Subcutaneous abdominal adipose tissue (tissue), 5 donors: ENCODE data around the gene PPM1G.
A peak's percentile ranks its signal among the peaks of the same experiment; 100 is the strongest.
"Not testable (repeated sequence)": the region's sequence is repeated elsewhere in the genome, so short reads cannot be mapped to it uniquely, and the experiment has no call there.

Source experiments
- H3K27ac ChIP-seq: one replicate; pipeline ENCODE4 v1.7.0; 2013; ENCODE audit warnings: low read depth, mild to moderate bottlenecking, inconsistent platforms, low read length, moderate library complexity
- H3K27me3 ChIP-seq, 5 donors: one replicate each; pipeline ENCODE4 v1.7.0; 2013; ENCODE audit warnings: low read length in 5 of 5, inconsistent platforms in 1 of 5; ENCODE audit not compliant: control insufficient read depth in 5 of 5, insufficient read depth in 4 of 5
- H3K36me3 ChIP-seq, 5 donors: one replicate each; pipeline ENCODE4 v1.7.0; 2013; ENCODE audit warnings: low read length in 5 of 5; ENCODE audit not compliant: control insufficient read depth in 5 of 5, insufficient read depth in 5 of 5
- H3K4me1 ChIP-seq, 5 donors: one replicate each; pipeline ENCODE4 v1.7.0; 2013; ENCODE audit warnings: low read length in 5 of 5, mild to moderate bottlenecking in 3 of 5, moderate library complexity in 1 of 5; ENCODE audit not compliant: control insufficient read depth in 5 of 5, insufficient read depth in 5 of 5
- H3K4me3 ChIP-seq, 5 donors: one replicate each; pipeline ENCODE4 v1.7.0; 2013; ENCODE audit warnings: low read length in 5 of 5, low read depth in 1 of 5
- H3K9ac ChIP-seq, 5 donors: one replicate each; pipeline ENCODE4 v1.7.0; 2013; ENCODE audit warnings: low read length in 5 of 5, mild to moderate bottlenecking in 4 of 5, moderate library complexity in 3 of 5
- H3K9me3 ChIP-seq, 5 donors: one replicate each; pipeline ENCODE4 v1.7.0; 2013; ENCODE audit warnings: low read length in 5 of 5; ENCODE audit not compliant: control insufficient read depth in 5 of 5
- donor health status: healthy.
- donor health status: healthy.
- donor health status: healthy.
- donor health status: healthy.
- donor health status: healthy.

Gene PPM1G

DNA sequence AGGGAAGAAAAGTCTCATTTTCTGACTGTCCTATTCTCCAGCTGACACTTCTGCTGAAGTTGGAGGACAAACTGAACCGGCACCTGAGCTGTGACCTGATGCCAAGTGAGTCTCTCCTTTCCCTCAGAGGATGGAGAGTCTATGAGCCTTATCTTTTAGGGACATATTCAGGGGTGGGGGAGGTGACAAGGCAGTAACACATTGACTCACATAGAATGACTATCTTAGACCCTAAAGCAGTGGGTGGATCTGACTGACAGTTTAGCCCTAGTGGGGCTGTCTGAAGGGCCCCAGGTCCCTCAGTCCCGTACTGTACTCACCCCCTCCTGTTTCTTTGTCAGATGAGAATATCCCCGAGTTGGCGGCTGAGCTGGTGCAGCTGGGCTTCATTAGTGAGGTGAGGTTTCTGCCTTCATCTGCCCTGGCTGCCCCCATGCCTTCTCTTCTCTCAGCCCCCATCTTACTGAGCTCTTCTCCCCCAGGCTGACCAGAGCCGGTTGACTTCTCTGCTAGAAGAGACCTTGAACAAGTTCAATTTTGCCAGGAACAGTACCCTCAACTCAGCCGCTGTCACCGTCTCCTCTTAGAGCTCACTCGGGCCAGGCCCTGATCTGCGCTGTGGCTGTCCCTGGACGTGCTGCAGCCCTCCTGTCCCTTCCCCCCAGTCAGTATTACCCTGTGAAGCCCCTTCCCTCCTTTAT lies 32.0 kb upstream of the PPM1G start:
- peaks cover 0 to 5% (median 0%) of the 10 kb centered on the region in 5 donors for H3K4me1 ChIP-seq
- H3K36me3 ChIP-seq, result peaks cover 11 to 81% (median 61%) of the 10 kb centered on the region in 5 donors
- H3K9me3 ChIP-seq, result no peaks in the 10 kb centered on the region
- no peak overlapping the region for H3K9ac ChIP-seq
- no peaks in the 10 kb centered on the region for H3K27me3 ChIP-seq
- H3K4me3 ChIP-seq, result no peak overlapping the region
- no peak overlapping the region for H3K27ac ChIP-seq

DNA sequence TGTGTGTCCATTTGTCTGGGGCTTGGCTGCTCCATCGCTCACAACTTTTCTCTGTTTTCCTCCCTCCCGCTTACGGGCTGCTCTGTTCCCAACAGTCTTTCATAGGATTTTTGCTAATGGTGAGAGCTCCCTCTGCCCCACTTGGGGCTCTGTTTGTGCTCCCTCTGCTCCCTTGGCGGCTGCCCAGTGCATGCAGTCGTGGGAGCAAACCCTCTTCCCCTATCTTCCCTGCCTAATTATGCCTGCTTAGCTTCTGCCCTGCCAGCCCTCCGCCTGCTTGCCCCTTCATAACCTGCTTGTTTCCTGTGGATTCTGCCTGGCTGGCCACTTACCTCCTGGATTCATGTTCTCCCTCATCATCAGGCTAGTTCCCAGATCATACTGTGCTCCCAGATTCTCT lies 26.2 kb upstream of the PPM1G start:
- Histone ChIP-seq H3K4me3 (peak overlapping the region in 1 of 5 donors; percentile 32), H3K36me3 (peaks cover 25 to 73% (median 68%) of the 10 kb centered on the region in 5 donors), H3K27me3 (no peaks in the 10 kb centered on the region), H3K4me1 (peaks cover 3 to 24% (median 20%) of the 10 kb centered on the region in 5 donors), H3K9me3 (no peaks in the 10 kb centered on the region), H3K9ac (peak overlapping the region in 1 of 5 donors; percentile 43), H3K27ac (peak overlapping the region; percentile 31)

DNA sequence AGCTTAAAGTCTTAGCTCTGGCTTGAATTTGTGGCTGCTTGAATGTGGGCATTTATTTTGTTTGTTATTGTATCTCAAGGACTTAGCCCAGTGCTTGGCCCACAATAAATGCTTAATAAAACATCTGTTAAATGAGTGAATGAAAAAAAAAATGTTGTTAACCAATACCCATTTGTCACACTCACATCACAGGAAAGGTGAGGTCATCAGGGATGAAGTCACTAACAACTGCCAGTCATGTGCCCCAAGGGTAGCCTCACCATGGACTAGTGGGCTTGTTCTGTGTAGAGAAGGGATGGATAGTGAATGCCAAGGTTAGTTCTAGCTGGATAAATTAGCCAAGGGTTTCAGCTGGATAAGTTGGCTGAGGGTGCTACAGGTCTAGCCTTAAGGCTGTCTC lies 22.0 kb upstream of the PPM1G start:
- H3K9ac ChIP-seq, result peak overlapping the region in 1 of 5 donors; percentile 11
- no peaks in the 10 kb centered on the region for H3K9me3 ChIP-seq
- H3K36me3 ChIP-seq, result peaks cover 15 to 34% (median 33%) of the 10 kb centered on the region in 5 donors
- H3K27me3 ChIP-seq, result no peaks in the 10 kb centered on the region
- H3K4me3 ChIP-seq, result no peak overlapping the region
- peak overlapping the region; percentile 95 for H3K27ac ChIP-seq
- peaks cover 10 to 49% (median 42%) of the 10 kb centered on the region in 5 donors for H3K4me1 ChIP-seq

DNA sequence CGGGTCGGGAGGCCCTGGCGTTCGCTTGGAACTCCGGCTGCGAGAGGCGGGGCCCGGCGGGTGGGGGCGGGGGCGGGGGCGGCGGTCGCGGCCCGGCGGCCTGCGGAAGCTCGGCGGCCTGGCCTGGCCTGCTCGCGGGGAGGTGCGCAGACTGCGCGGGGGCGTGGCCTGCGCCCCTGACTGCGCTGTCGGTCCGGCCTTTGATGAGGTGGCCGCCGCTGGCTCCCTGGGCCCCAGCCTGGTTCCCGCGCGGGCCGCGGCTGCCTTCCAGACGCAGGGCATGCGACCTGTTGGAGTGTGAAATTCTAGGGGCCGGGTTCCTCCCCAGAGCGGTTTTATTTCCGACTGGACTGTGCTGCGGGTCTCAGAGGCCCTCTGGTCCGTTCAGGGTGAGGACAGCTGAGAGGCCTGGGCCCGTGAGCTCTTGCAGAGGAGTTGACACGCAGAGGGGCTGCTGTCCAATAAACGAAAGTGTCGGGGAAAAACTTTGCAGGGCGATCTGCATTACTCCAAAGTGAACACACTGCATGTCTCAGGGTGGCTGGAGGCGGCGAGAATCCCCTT lies 19.7 kb upstream of the PPM1G start:
- Histone ChIP-seq H3K4me1 (peaks cover 10 to 36% (median 26%) of the 10 kb centered on the region in 5 donors), H3K4me3 (peak overlapping the region; percentile 88 to 95 (median 90)), H3K9ac (peak overlapping the region; percentile 60 to 98 (median 95)), H3K9me3 (no peaks in the 10 kb centered on the region), H3K27ac (peak overlapping the region; percentile 95), H3K36me3 (peaks cover 7 to 11% (median 10%) of the 10 kb centered on the region in 5 donors), H3K27me3 (no peaks in the 10 kb centered on the region)

DNA sequence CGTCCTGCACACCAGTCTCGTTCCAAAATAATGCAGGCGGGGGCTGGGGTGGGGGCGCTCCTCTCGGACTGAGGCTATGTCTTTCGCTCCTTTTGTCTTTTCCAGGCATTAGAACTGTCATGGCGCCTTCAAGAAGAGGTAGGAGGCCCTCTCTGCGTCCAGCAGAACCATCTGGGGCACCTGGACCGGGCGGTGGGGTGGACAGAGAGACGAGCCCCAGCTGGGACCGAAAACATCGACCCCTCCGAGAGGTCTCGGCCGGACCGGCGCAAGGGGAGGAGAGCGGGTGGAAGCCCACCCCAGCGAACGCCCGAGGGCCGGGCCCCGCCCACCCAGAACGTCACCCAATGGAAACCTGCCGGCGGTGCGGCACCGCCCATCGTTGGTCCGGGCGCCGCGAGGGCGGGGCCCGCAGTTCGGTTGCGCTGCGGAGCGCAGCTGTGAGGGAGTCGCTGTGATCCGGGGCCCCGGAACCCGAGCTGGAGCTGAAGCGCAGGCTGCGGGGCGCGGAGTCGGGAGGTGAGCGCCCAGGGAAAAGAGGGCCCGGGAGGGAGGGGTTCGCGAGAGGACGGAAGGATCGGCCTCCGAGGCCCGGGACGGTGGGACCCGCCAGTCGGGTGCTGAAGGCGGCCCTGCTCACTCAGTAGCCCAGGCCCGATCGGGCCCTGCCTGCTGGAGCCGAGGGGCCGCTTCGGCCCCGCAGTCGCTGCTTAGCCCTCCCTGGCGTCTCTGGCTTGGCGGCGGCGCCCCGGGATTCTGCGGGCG lies 19.0 kb upstream of the PPM1G start, which contains the start of gene NRBP1:
Gene NRBP1 (plus strand): TSS at position 419 of the 765 bp plus-strand sequence. CDS start 4,643 bp downstream, outside the sequence.
- H3K9ac ChIP-seq, result peak within 1 kb of the TSS; percentile 60 to 98 (median 95)
- H3K27ac ChIP-seq, result peak within 1 kb of the TSS; percentile 95
- peaks cover under 1 to 4% (median 3%) of the 10 kb centered on the region in 5 donors for H3K36me3 ChIP-seq
- no peaks in the 10 kb centered on the region for H3K27me3 ChIP-seq
- peak within 1 kb of the TSS; percentile 88 to 95 (median 90) for H3K4me3 ChIP-seq
- no peaks in the 10 kb centered on the region for H3K9me3 ChIP-seq
- peaks cover 10 to 36% (median 26%) of the 10 kb centered on the region in 5 donors for H3K4me1 ChIP-seq

DNA sequence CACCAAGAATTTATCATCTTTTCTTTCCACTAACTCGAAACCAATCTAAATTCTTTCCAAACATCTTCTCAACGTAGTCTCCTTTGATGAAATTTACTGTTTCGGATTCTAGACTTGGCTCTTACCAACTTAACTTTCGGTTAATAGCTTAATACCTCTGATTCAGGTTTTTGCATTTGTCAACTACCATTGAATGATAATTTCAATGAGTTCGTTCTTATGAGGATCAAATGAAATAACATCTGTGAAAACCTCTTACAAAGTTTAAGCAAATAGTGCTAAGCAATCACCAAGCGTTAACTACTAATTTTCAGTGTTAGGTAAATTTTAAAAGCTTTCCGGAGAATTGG lies 18.4 kb upstream of the PPM1G start:
- H3K27me3 ChIP-seq, result no peaks in the 10 kb centered on the region
- peak overlapping the region; percentile 86 to 95 (median 90) for H3K4me3 ChIP-seq
- H3K9ac ChIP-seq, result peak overlapping the region in 4 of 5 donors; percentile 86 to 98 (median 96)
- no peaks in the 10 kb centered on the region for H3K36me3 ChIP-seq
- peaks cover 10 to 36% (median 26%) of the 10 kb centered on the region in 5 donors for H3K4me1 ChIP-seq
- peak overlapping the region; percentile 95 for H3K27ac ChIP-seq
- H3K9me3 ChIP-seq, result no peaks in the 10 kb centered on the region

DNA sequence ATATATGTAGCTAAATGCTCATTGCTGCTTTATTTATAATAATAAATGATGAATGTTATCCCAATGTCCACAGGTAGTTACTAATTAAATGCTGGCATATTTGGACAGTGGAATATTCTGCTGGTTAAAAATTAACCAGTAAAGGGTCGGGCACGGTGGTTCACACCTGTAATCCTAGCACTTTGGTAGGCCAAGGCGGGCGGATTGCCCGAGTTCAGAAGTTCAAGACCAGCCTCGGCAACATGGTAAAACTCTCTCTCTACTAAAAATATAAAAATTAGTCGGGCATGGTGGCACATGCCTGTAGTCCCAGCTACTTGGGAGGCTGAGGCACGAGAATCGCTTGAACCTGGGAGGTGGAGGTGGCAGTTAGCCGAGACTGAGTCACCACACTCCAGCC lies 15.6 kb upstream of the PPM1G start:
- not testable (repeated sequence) for H3K36me3 ChIP-seq, H3K9ac ChIP-seq, H3K4me3 ChIP-seq

DNA sequence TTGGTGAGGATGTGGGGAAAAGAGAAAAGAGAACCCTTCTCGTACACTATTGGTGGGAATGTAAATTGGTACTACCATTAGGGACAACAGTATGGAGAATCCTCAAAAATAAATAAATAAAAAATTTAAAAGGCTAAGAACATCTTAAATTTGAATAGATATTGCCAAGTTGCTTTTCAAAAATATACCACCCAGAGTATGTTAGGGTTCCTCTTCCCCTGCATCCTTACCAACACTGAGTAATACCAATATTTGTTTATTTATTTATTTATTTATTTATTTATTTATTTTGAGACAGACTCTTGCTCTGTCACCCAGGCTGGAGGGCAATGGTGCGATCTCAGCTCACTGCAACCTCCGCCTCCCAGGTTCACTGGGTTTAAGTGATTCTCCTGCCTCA lies 13.6 kb upstream of the PPM1G start:
- no peak overlapping the region for H3K27ac ChIP-seq
- H3K4me3 ChIP-seq, result no peak overlapping the region
- H3K27me3 ChIP-seq, result no peaks in the 10 kb centered on the region
- H3K9me3 ChIP-seq, result no peaks in the 10 kb centered on the region
- H3K9ac ChIP-seq, result no peak overlapping the region
- H3K4me1 ChIP-seq, result peaks cover 0 to 6% (median 5%) of the 10 kb centered on the region in 5 donors
- H3K36me3 ChIP-seq, result no peaks in the 10 kb centered on the region

More for the DNA sequence above, 15.6 kb upstream of the PPM1G start:
- not testable (repeated sequence) for H3K27ac ChIP-seq, H3K27me3 ChIP-seq, H3K9me3 ChIP-seq
- peaks cover 6 to 20% (median 16%) of the 10 kb centered on the region in 5 donors for H3K4me1 ChIP-seq

DNA sequence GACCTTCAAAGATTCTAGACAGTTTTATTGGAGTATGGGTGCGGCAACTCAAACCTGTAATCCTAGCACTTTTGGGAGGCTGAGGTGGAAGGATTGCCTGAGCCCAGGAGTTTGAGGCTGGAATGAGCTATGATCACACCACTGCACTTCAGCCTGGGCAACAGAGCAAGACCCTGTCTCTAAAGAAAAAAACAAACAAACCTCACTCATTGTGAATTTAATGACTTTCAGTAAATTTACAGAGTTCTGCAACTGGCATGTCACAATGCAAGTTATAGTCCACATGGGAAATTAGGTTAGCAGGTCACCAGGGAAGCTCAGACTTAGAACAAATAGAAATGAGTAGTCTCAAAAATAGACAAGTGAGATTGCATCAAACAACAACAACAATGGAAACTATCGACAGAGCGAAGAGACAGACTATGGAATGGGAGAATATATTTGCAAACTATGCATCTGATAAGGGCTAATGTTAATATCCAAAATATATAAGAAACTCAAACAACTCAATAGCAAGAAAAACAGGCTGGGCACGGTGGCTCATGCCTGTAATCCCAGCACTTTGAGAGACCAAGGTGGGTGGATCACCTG lies 12.4 kb upstream of the PPM1G start:
- Histone ChIP-seq H3K9ac (no peak overlapping the region), H3K27ac (no peak overlapping the region), H3K9me3 (no peaks in the 10 kb centered on the region), H3K36me3 (no peaks in the 10 kb centered on the region), H3K4me3 (no peak overlapping the region), H3K27me3 (no peaks in the 10 kb centered on the region), H3K4me1 (no peaks in the 10 kb centered on the region)
